Measurements from ENCODE around the gene AJUBA.

Gene AJUBA

DNA sequence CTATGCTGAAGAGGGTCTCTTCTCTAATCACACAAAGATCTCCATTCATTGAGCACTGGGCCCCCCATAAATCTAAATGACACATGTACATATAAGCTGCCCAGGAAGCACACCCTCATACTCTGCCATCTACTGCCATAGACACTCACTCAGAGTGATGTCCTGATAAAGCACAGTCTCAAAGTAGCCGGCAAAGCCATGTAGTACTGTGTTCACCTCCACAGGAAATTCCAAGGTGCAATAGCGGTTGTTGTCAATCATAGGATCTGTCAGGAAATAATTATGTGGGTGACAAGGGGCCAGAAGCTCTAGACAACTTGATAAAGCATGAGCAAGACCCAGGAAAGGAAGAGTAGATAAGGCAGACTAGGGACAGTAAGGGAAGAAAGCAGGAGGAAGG is 60.1 kb downstream of the AJUBA start:
- Histone ChIP-seq H3K4me1 (ENCODE audit: control insufficient read depth, insufficient read depth, low read length, poor library complexity, severe bottlenecking) (peaks cover 12% of the 10 kb centered on the region), H3K36me3 (ENCODE audit: control insufficient read depth, insufficient read depth, low read length) (peaks cover 37% of the 10 kb centered on the region)

More for the DNA sequence above, 60.1 kb downstream of the AJUBA start:
- H3K9me3 ChIP-seq (ENCODE audit: control insufficient read depth, low read length) = no peaks in the 10 kb centered on the region
- H3K27ac ChIP-seq (ENCODE audit: insufficient read depth, low read length, poor library complexity, severe bottlenecking) = no peak overlapping the region
- H3K27me3 ChIP-seq (replicated peaks; ENCODE audit: control insufficient read depth, insufficient read depth, low read length, poor library complexity, severe bottlenecking) = no peaks in the 10 kb centered on the region
- H3K4me3 ChIP-seq (ENCODE audit: insufficient read depth, low read depth, low read length, poor library complexity, severe bottlenecking) = no peak overlapping the region
- DNase-seq = no peak
